HCT116 (cell line): Measurements from ENCODE around the gene ETHE1. TPM values are rescaled to one million over a fixed set of nuclear protein-coding genes. Genes with fewer than 3 reads are reported as not detected.

Experiments
- ATAC-seq: fragments of 200-7000 bp; cut with Tn5 transposase; 2 replicates; pipeline ENCODE4 v1.9.1; 2020; ENCODE audit warnings: mild to moderate bottlenecking, moderate library complexity
- BruUV-seq: library from RNA; stranded (reverse); fragments of 400-500 nt; replicated peaks from 2 replicates; lab custom pipeline; 2021; lab: Mats Ljungman, UMichigan
- CTCF ChIA-PET: fragments of 300-600 bp; sonication (Branson Sonifier 250); formaldehyde crosslinking; loops from one replicate; lab custom pipeline; 2021; ENCODE audit warnings: antibody characterized with exemption; lab: Charles Lee
- POLR2A ChIA-PET: fragments of 300-600, 350-600 bp; sonication (Branson Sonifier 250); formaldehyde crosslinking; loops from one replicate; lab custom pipeline; 2021; ENCODE audit warnings: antibody characterized with exemption; lab: Charles Lee
- RAD21 ChIA-PET, 2 experiments: fragments of 300-600 bp; sonication (Branson Sonifier 250); formaldehyde crosslinking; loops; one replicate each; lab custom pipeline; 2023; ENCODE audit warnings: low total read pairs in 2 of 2; ENCODE audit not compliant: uncharacterized antibody in 2 of 2, unreplicated experiment in 2 of 2, low non-redundant PET in 1 of 2; lab: Charles Lee
- DNase-seq: peaks from one replicate; pipeline ENCODE4 v3.0.0-alpha.2; 2010; ENCODE audit warnings: low read depth, low spot score
- H2AFZ ChIP-seq: fragments of 200-600 bp; shearing (Covaris generic), sonication (generic); 2 replicates; pipeline ENCODE4 v1.6.1; 2017; ENCODE audit warnings: low read depth, mixed run types, mixed read lengths, antibody characterized with exemption, low read length; ENCODE audit not compliant: poor library complexity, severe bottlenecking
- H3K27ac ChIP-seq: 2 replicates; pipeline ENCODE4 v1.5.1; 2012; ENCODE audit warnings: low read depth, low read length
- H3K27me3 ChIP-seq: fragments of 200-600 bp; sonication (generic); 2 replicates; pipeline ENCODE4 v1.6.1; 2016; ENCODE audit warnings: mixed run types, low read length, mixed read lengths; ENCODE audit not compliant: insufficient read depth
- H3K36me3 ChIP-seq, 2 experiments: fragments of 200-500 bp in 1 of 2; fragments of 200-600 bp in 1 of 2; sonication (Bioruptor generic) in 1 of 2; sonication (generic) in 1 of 2; 2 replicates each; pipeline versions ENCODE4 v1.5.1 to v1.6.1; 2014 to 2016; ENCODE audit warnings: low read length in 2 of 2, inconsistent platforms in 1 of 2, mixed read lengths in 1 of 2, mixed run types in 1 of 2; ENCODE audit not compliant: insufficient read depth in 2 of 2, control insufficient read depth in 1 of 2
- H3K4me1 ChIP-seq, 2 experiments: fragments of 200-600 bp in 1 of 2; sonication (generic) in 1 of 2; 2 replicates each; pipeline versions ENCODE4 v1.5.1 to v1.6.1; 2012 to 2017; ENCODE audit warnings: low read length in 2 of 2, inconsistent platforms in 1 of 2, mild to moderate bottlenecking in 1 of 2, mixed read lengths in 1 of 2, mixed run types in 1 of 2, moderate library complexity in 1 of 2; ENCODE audit not compliant: insufficient read depth in 2 of 2, control insufficient read depth in 1 of 2
- H3K4me2 ChIP-seq: fragments of 200-600 bp; sonication (generic); 2 replicates; pipeline ENCODE4 v1.6.1; 2017; ENCODE audit warnings: mixed run types, low read length, mixed read lengths
- H3K4me3 ChIP-seq, 2 experiments: fragments of 200-600 bp in 1 of 2; sonication (generic) in 1 of 2; replicated peaks in 1 of 2; 2 replicates each; pipeline ENCODE4 v1.5.1; 2011 to 2016; ENCODE audit warnings: low read length in 2 of 2, control low read depth in 1 of 2, low read depth in 1 of 2, mild to moderate bottlenecking in 1 of 2, mixed read lengths in 1 of 2, mixed run types in 1 of 2
- H3K79me2 ChIP-seq: fragments of 200-600 bp; sonication (generic); 2 replicates; pipeline ENCODE4 v1.6.1; 2017; ENCODE audit warnings: mild to moderate bottlenecking, mixed run types, low read length, moderate library complexity, mixed read lengths; ENCODE audit not compliant: insufficient read depth
- H3K9ac ChIP-seq: fragments of 200-600 bp; sonication (generic); 2 replicates; pipeline ENCODE4 v1.6.1; 2016; ENCODE audit warnings: low read length, mixed read lengths
- H3K9me2 ChIP-seq: fragments of 200-600 bp; sonication (generic), shearing (Covaris generic); 2 replicates; pipeline ENCODE4 v1.6.1; 2017; ENCODE audit warnings: mixed run types, mild to moderate bottlenecking, moderate library complexity; ENCODE audit not compliant: insufficient read depth
- H3K9me3 ChIP-seq, 2 experiments: fragments of 200-500 bp in 1 of 2; fragments of 200-600 bp in 1 of 2; sonication (Bioruptor generic) in 1 of 2; sonication (generic) in 1 of 2; 2 replicates each; pipeline ENCODE4 v1.6.1; 2014 to 2017; ENCODE audit warnings: low read length in 2 of 2, mixed read lengths in 2 of 2, inconsistent platforms in 1 of 2, low read depth in 1 of 2, mild to moderate bottlenecking in 1 of 2, mixed run types in 1 of 2, moderate library complexity in 1 of 2; ENCODE audit not compliant: control insufficient read depth in 1 of 2, insufficient read depth in 1 of 2
- H4K20me1 ChIP-seq: fragments of 200-600 bp; sonication (generic), shearing (Covaris generic); 2 replicates; pipeline ENCODE4 v1.6.1; 2017; ENCODE audit warnings: mixed run types, mild to moderate bottlenecking, moderate library complexity; ENCODE audit not compliant: insufficient read depth
- ATF3 ChIP-seq: IDR thresholded peaks from 2 replicates; pipeline ENCODE4 v1.6.1; 2012
- CEBPB ChIP-seq: IDR thresholded peaks from 2 replicates; pipeline ENCODE4 v1.6.1; 2012; ENCODE audit warnings: low read depth
- CTCF ChIP-seq, 3 experiments: fragments of 200-600 bp in 1 of 3; sonication (generic) in 1 of 3; IDR thresholded peaks in 2 of 3; conservative IDR thresholded peaks in 1 of 3; 2 replicates each; pipeline ENCODE4 v1.5.1; 2012 to 2017; ENCODE audit warnings: low read depth in 2 of 3, low read length in 2 of 3, antibody characterized with exemption in 1 of 3, borderline replicate concordance in 1 of 3, control low read depth in 1 of 3, mild to moderate bottlenecking in 1 of 3, mixed read lengths in 1 of 3, mixed run types in 1 of 3, moderate library complexity in 1 of 3; ENCODE audit not compliant: insufficient read depth in 1 of 3
- EGR1 ChIP-seq: IDR thresholded peaks from 2 replicates; pipeline ENCODE4 v1.6.1; 2012; ENCODE audit warnings: low read depth
- ELF1 ChIP-seq: IDR thresholded peaks from 2 replicates; pipeline ENCODE4 v1.6.1; 2012; ENCODE audit warnings: low read depth, borderline replicate concordance
- EZH2 ChIP-seq: fragments of 200-600 bp; sonication (generic); IDR thresholded peaks from 2 replicates; pipeline ENCODE4 v1.6.1; 2017; ENCODE audit warnings: antibody characterized with exemption, mixed run types
- EZH2phosphoT487 ChIP-seq: fragments of 200-600 bp; IDR thresholded peaks from 2 replicates; pipeline ENCODE4 v1.6.1; 2018; ENCODE audit warnings: antibody characterized with exemption, borderline replicate concordance
- FOSL1 ChIP-seq: IDR thresholded peaks from 2 replicates; pipeline ENCODE4 v1.6.1; 2012; ENCODE audit warnings: low read depth
- MAX ChIP-seq: IDR thresholded peaks from 2 replicates; pipeline ENCODE4 v1.6.1; 2012
- POLR2A ChIP-seq: IDR thresholded peaks from 2 replicates; pipeline ENCODE4 v1.7.0; 2011; ENCODE audit warnings: borderline replicate concordance; ENCODE audit not compliant: insufficient read depth, insufficient read length; ENCODE audit errors: extremely low read depth
- RAD21 ChIP-seq: IDR thresholded peaks from 2 replicates; pipeline ENCODE4 v1.6.1; 2012; ENCODE audit warnings: low read depth, mild to moderate bottlenecking
- REST ChIP-seq: IDR thresholded peaks from 2 replicates; pipeline ENCODE4 v1.6.1; 2012; ENCODE audit warnings: low read depth
- SIN3A ChIP-seq: IDR thresholded peaks from 2 replicates; pipeline ENCODE4 v1.6.1; 2012; ENCODE audit warnings: low read depth
- SP1 ChIP-seq: IDR thresholded peaks from 2 replicates; pipeline ENCODE4 v1.6.1; 2012; ENCODE audit warnings: low read depth
- TCF7L2 ChIP-seq: IDR thresholded peaks from 2 replicates; pipeline ENCODE4 v1.7.0; 2011; ENCODE audit warnings: borderline replicate concordance, inconsistent platforms; ENCODE audit not compliant: insufficient read depth, insufficient read length; ENCODE audit errors: extremely low read depth
- YY1 ChIP-seq: IDR thresholded peaks from 2 replicates; pipeline ENCODE4 v1.6.1; 2011; ENCODE audit warnings: low read length, low read depth, moderate library complexity, mild to moderate bottlenecking; ENCODE audit not compliant: insufficient replicate concordance; ENCODE audit errors: extremely low read depth
- ZBTB33 ChIP-seq: IDR thresholded peaks from 2 replicates; pipeline ENCODE4 v1.6.1; 2011; ENCODE audit warnings: mild to moderate bottlenecking, low read length, moderate library complexity; ENCODE audit not compliant: insufficient replicate concordance; ENCODE audit errors: extremely low read depth
- ZNF274 ChIP-seq: fragments of 200-500 bp; sonication (Bioruptor generic); IDR thresholded peaks from 2 replicates; pipeline ENCODE4 v1.6.1; 2014; ENCODE audit warnings: mild to moderate bottlenecking, low read depth, low read length, inconsistent platforms
- intact Hi-C: fragments of 100-400 bp; cut with micrococcal nuclease; formaldehyde crosslinking; loops from 2 replicates; pipeline ENCODE4 v1.10.0; 2022
- total RNA-seq: library from RNA; stranded (reverse); gene quantifications from one replicate; pipeline ENCODE4 v1.2.1, GENCODE V29; 2021; ENCODE audit not compliant: unreplicated experiment

The ETHE1 gene
- total RNA-seq, 1 experiment from 2014 or later, result 64.3 TPM

GRCh38 chr19:43561139-43561970 is 34.4 kb upstream of the ETHE1 start:
- ChIA-PET RAD21 (no interaction called here), POLR2A (no interaction called here), CTCF (no interaction called here)
- TF ChIP-seq MAX, result no peak
- TF ChIP-seq ZBTB33, result no peak
- no peak for TF ChIP-seq SIN3A
- TF ChIP-seq REST, result no peak
- no peak for TF ChIP-seq TCF7L2
- TF ChIP-seq EGR1, result no peak
- no peak for TF ChIP-seq YY1
- TF ChIP-seq ATF3, result no peak
- no peak for TF ChIP-seq ZNF274
- no peak for TF ChIP-seq RAD21
- no peak for TF ChIP-seq ELF1
- TF ChIP-seq CTCF (IDR thresholded peaks at IDR 0.05 in 2 of 3, conservative IDR thresholded peaks at IDR 0.05 in 1 of 3; ENCODE audit: borderline replicate concordance in 1 of 3, insufficient read depth in 1 of 3, low read depth in 2 of 3, low read length in 2 of 3), result no peak
- TF ChIP-seq SP1, result no peak
- no peak for TF ChIP-seq FOSL1
- TF ChIP-seq CEBPB, result no peak
- TF ChIP-seq POLR2A, result no peak
- no peak for TF ChIP-seq EZH2
- TF ChIP-seq EZH2phosphoT487, result no peak
- no TSS peak for BruUV-seq
- Histone ChIP-seq H2AFZ (no peak overlapping the region), H3K9ac (no peak overlapping the region), H3K4me2 (no peak overlapping the region), H4K20me1 (no peaks in the 10 kb centered on the region), H3K79me2 (no peaks in the 10 kb centered on the region), H3K4me1 (peaks cover 0 to 24% of the 10 kb centered on the region in 2 experiments; a peak in 2 of 4 replicates), H3K36me3 (no peaks in the 10 kb centered on the region; a peak in 2 of 4 replicates), H3K27me3 (no peaks in the 10 kb centered on the region), H3K9me3 (no peaks in the 10 kb centered on the region), H3K4me3 (no peak overlapping the region), H3K9me2 (no peaks in the 10 kb centered on the region), H3K27ac (no peak overlapping the region)
- intact Hi-C loops, result no loop called here
- DNase-seq (no peak), ATAC-seq (no peak; the same call in 1 of the 2 replicates)
